Testis (tissue), 3 donors: ENCODE results near the gene KRT9. TPM values are rescaled to one million over a fixed set of nuclear protein-coding genes. Genes with fewer than 3 reads are reported as not detected.
"Not testable (repeated sequence)": the region's sequence is repeated elsewhere in the genome, so short reads cannot be mapped to it uniquely, and the experiment has no call there.

Source experiments
- DNase-seq: peaks from one replicate; pipeline ENCODE4 v3.0.0-alpha.2; 2019
- H3K27ac ChIP-seq, 2 donors: fragments of 200-600 bp; sonication (generic); one replicate each; pipeline ENCODE4 v1.5.1; 2019
- H3K27me3 ChIP-seq: fragments of 200-600 bp; sonication (generic); one replicate; pipeline ENCODE4 v1.5.1; 2019
- H3K36me3 ChIP-seq: fragments of 200-600 bp; sonication (generic); one replicate; pipeline ENCODE4 v1.5.1; 2017; ENCODE audit warnings: low read depth; ENCODE audit errors: missing control alignments
- H3K4me1 ChIP-seq: fragments of 200-600 bp; sonication (generic); one replicate; pipeline ENCODE4 v1.5.1; 2019
- H3K4me3 ChIP-seq, 2 donors: fragments of 200-600 bp; sonication (generic); one replicate each; pipeline ENCODE4 v1.5.1; 2017 to 2019
- H3K9me3 ChIP-seq: fragments of 200-600 bp; sonication (generic); one replicate; pipeline ENCODE4 v1.5.1; 2017
- POLR2A ChIP-seq: fragments of 450-650 bp; IDR thresholded peaks from one replicate; pipeline ENCODE4 v1.6.1; 2017; ENCODE audit warnings: antibody characterized with exemption, mild to moderate bottlenecking, moderate library complexity
- WGBS, 2 donors: methylation state at CpG; one replicate each; pipeline ENCODE4 v1.1.5; 2018; 5-methylcytosine and 5-hydroxymethylcytosine counted together
- intact Hi-C: fragments of 100-400 bp; cut with DNase I; formaldehyde crosslinking; loops from one replicate; pipeline ENCODE4 v1.15.1; 2023; ENCODE audit warnings: low total_unique reads
- polyA plus RNA-seq: library from polyadenylated mRNA; stranded (reverse); fragments of 350-450 nt; fragmentation: Illumina TruSeq; extraction: RNeasy Lipid Tissue Mini Kit (QIAGEN cat#74804); gene quantifications from one replicate; pipeline ENCODE4 v1.2.3, GENCODE V29; 2014; ENCODE audit warnings: low read depth, low replicate concordance; ENCODE audit not compliant: insufficient read depth
- total RNA-seq, 2 donors: library from RNA; depleted of rRNA; stranded (reverse); fragments of >200 nt; gene quantifications; one replicate each; pipeline ENCODE4 v1.2.3, GENCODE V29; 2016
- TF ChIP-seq, protein P1 (sequence below), 3 experiments: fragments of 450-650 bp in 2 of 3; fragments of 200-600 bp in 1 of 3; sonication (generic) in 1 of 3; IDR thresholded peaks; one replicate each; pipeline ENCODE4 v1.5.1; 2016 to 2019; ENCODE audit warnings: antibody characterized with exemption in 3 of 3, mild to moderate bottlenecking in 2 of 3, moderate library complexity in 1 of 3

The KRT9 gene
- total and polyA plus RNA-seq, 3 donors from 2014 or later: 0.29 to 0.43 TPM; not detected in 1

DNA sequence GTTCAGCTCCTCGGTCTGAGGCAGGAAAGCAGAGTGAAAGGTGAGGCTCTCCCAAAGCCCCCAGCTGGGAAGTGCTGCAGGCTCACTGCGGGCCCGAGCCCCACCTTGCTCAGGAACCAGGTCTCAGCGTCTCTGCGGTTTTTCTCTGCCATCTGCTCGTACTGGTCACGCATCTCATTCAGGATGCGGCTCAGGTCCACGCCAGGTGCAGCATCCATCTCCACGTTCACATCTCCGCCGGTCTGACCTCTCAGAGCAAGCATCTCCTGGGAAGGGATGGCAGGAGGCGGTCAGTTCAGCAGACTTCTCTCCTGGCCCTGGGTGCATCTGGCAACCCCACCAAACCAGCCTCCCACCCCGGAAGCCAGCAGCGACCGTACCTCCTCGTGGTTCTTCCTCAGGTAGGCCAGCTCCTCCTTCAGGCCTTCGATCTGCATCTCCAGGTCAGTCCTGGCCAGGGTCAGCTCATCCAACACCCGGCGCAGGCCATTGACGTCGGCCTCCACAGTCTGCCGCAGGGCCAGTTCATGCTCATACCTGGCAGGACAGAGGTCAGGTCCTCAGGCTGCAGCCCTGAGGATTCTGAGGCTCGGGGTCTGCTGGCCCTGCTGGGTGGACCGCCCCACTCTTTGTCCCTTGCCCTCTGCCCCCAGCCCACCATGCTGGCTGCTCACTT, 39.2 kb upstream of the KRT9 start:
- Histone ChIP-seq H3K36me3 (no peaks in the 10 kb centered on the region), H3K27me3 (no peaks in the 10 kb centered on the region), H3K9me3 (no peaks in the 10 kb centered on the region), H3K27ac (no peak overlapping the region), H3K4me1 (no peaks in the 10 kb centered on the region), H3K4me3 (no peak overlapping the region)
- DNase-seq: no peak
- WGBS, 2 donors: 91 to 96% methylated on average over 10 to 24 of the region's 25 CpGs
- TF ChIP-seq, protein P1, sequence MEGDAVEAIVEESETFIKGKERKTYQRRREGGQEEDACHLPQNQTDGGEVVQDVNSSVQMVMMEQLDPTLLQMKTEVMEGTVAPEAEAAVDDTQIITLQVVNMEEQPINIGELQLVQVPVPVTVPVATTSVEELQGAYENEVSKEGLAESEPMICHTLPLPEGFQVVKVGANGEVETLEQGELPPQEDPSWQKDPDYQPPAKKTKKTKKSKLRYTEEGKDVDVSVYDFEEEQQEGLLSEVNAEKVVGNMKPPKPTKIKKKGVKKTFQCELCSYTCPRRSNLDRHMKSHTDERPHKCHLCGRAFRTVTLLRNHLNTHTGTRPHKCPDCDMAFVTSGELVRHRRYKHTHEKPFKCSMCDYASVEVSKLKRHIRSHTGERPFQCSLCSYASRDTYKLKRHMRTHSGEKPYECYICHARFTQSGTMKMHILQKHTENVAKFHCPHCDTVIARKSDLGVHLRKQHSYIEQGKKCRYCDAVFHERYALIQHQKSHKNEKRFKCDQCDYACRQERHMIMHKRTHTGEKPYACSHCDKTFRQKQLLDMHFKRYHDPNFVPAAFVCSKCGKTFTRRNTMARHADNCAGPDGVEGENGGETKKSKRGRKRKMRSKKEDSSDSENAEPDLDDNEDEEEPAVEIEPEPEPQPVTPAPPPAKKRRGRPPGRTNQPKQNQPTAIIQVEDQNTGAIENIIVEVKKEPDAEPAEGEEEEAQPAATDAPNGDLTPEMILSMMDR (IDR thresholded peaks at IDR 0.05): no peak
- TF ChIP-seq POLR2A: no peak
- intact Hi-C loops: no loop called here

DNA sequence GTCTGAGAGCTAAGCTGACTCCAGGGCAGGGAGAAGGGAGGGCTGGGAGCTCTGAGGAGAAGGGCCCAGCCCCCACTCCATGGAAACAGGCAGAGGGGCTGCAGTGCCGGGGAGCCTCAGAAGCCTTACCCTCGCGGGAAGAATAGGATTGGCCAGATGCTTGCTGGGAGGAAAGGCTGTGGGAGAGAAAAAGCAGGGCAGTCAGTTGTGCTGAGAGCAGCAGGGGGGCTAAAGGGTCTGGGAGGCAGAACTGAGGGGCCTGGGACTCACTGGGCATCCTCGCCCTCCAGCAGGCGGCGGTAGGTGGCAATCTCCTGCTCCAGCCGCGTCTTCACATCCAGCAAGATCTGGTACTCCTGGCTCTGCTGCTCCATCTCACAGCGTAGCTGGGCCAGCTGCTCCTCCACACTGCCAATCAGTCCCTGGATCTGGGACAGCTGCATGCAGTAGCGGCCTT, 38.2 kb upstream of the KRT9 start:
- H3K27me3 ChIP-seq, H3K36me3 ChIP-seq, H3K9me3 ChIP-seq, H3K4me3 ChIP-seq, intact Hi-C loops, H3K27ac ChIP-seq, DNase-seq, H3K4me1 ChIP-seq: not testable (repeated sequence)
- WGBS, 2 donors: 59 to 60% methylated on average over 10 of the region's 10 CpGs

DNA sequence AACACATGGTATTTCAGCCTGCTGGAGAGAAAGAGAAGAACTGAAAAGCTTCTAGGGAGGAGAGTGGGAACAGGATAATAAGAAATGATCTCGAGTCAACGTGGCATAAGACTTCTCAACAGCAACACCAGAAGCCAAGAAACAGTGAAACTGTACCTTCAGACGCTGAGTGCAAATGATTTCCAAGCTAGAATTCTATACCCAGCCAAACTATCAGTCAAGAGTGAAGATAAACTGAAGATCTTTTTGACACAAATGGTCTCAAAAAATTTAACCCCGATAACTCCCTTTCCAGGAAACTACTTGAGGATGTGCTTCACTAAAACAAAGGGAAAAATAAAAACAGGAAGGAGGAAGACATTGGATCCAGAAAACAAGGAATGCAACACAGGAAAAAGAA, 35.1 kb upstream of the KRT9 start:
- H3K9me3 ChIP-seq, DNase-seq, H3K4me1 ChIP-seq, H3K27me3 ChIP-seq, H3K4me3 ChIP-seq, intact Hi-C loops, H3K36me3 ChIP-seq, H3K27ac ChIP-seq: not testable (repeated sequence)
- WGBS, 2 donors: 83 to 88% methylated on average over 4 of the region's 4 CpGs

DNA sequence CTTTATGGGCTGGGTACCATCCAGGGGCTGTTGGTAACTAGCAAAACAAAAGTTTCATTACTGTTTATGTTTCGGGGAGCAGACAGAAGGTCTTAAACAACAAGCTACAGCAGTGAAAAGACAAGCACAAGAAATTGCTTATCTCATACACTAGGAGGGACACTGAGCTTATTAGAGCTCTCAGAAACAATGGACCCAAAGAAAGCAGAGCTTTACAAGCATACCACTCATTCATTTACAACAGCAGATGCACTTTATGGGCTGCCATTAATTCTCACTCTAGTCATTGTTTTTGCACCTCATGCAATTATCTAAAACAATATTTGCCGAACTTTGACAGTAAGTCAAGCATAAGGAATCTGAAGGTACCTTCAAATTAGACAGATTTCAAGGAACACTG, 30.7 kb upstream of the KRT9 start:
- H3K36me3 ChIP-seq: no peaks in the 10 kb centered on the region
- intact Hi-C loops: no loop called here
- no peak overlapping the region for H3K27ac ChIP-seq
- H3K4me3 ChIP-seq: no peak overlapping the region
- H3K4me1 ChIP-seq: no peaks in the 10 kb centered on the region
- WGBS, 2 donors: 51 to 60% methylated on average over 2 of the region's 2 CpGs
- TF ChIP-seq POLR2A: no peak
- TF ChIP-seq, protein P1 (IDR thresholded peaks at IDR 0.05): no peak
- DNase-seq: no peak
- H3K27me3 ChIP-seq: no peaks in the 10 kb centered on the region
- no peaks in the 10 kb centered on the region for H3K9me3 ChIP-seq

DNA sequence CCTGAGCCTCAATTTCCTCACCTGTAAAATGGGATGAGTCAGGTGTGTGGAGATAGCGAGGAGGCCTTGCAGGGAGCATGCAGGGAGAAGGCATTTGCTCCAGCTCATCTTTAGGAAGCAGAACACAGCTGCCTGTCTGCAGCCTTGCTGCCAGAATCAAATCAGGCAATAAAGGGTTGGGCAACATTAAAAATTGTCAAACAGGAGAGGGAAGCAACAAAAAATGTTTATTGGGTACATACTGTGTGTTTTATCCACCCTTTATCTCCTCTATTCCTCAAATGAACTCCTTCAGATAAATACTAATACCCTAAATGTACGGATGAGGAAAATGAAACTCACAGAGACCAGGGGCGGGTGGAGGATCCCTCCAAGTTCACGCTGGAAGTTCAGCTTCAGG, 28.5 kb upstream of the KRT9 start:
- Histone ChIP-seq H3K27ac (no peak overlapping the region), H3K36me3 (no peaks in the 10 kb centered on the region), H3K4me1 (no peaks in the 10 kb centered on the region), H3K9me3 (no peaks in the 10 kb centered on the region), H3K4me3 (no peak overlapping the region), H3K27me3 (no peaks in the 10 kb centered on the region)
- TF ChIP-seq, protein P1 (IDR thresholded peaks at IDR 0.05): no peak
- TF ChIP-seq POLR2A: no peak
- intact Hi-C loops: no loop called here
- WGBS, 2 donors: 76 to 78% methylated on average over 4 of the region's 4 CpGs
- DNase-seq: no peak

DNA sequence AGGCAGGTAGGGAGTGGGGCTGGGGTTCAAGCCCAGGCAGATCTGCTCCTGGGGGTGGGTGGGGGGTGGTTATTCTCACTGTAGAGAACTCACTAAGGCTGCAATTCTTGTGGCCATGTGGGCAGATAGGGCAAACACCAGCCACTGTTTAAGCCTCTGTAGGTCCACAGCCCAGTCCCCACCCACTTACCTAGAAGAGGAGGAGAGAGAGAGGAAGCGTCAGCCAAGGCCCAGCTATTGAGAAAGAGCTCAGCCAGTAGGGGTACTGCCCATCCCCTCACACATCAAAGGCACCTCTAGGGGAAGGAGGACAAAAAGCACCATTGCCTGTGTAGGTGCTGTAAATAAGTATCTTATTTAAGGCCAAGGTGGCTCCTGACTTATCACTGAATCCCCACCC, 27.8 kb upstream of the KRT9 start:
- H3K9me3 ChIP-seq: no peaks in the 10 kb centered on the region
- H3K27me3 ChIP-seq: no peaks in the 10 kb centered on the region
- H3K4me3 ChIP-seq: no peak overlapping the region
- no peak for TF ChIP-seq POLR2A
- TF ChIP-seq, protein P1 (IDR thresholded peaks at IDR 0.05): no peak
- no peaks in the 10 kb centered on the region for H3K36me3 ChIP-seq
- DNase-seq: no peak
- 88% methylated on average over 1 of the region's 1 CpG for WGBS, 2 donors
- no peak overlapping the region for H3K27ac ChIP-seq
- no peaks in the 10 kb centered on the region for H3K4me1 ChIP-seq
- intact Hi-C loops: no loop called here
